Astrocyte of the cerebellum (primary cell): ENCODE data around the gene SIRT5.
A peak's percentile ranks its signal among the peaks of the same experiment; 100 is the strongest.

Source experiments
- DNase-seq: peaks from one replicate; pipeline ENCODE4 v3.0.0-alpha.2; 2011; ENCODE audit warnings: low read depth
- H3K4me3 ChIP-seq: 2 replicates; pipeline ENCODE4 v1.5.1; 2011; ENCODE audit warnings: mild to moderate bottlenecking, low read depth, low read length, moderate library complexity
- in situ Hi-C: cut with HindIII; loops from 2 replicates; pipeline ENCODE4 v1.10.0; 2017; ENCODE audit warnings: low sequenced_read_pairs
- TF ChIP-seq, protein P1 (sequence below): IDR thresholded peaks from 2 replicates; pipeline ENCODE4 v1.5.1; 2012; ENCODE audit warnings: low read length, low read depth, moderate library complexity, mild to moderate bottlenecking; ENCODE audit errors: missing control alignments

The SIRT5 gene

DNA sequence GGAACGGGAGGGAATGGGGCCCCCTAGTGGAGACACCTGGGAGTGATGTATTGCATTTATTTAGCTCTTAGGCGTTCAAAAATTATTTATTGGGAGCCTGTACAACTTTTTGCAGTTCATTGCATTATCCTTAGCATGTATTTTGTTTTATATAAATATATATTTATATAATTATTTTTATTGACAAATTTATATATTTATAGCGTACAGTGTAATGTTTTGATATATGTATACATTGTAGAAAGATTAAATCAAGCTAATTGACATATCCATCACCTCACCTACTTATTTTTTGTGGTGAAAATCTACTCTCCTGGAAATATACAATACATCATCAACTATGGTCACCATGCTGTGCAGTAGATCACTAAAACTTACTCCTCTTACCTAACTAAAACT lies 975 bp downstream of the SIRT5 start:
- in situ Hi-C loops: no loop called here
- DNase-seq: no peak
- peak overlapping the region; percentile 85 for H3K4me3 ChIP-seq
- TF ChIP-seq, protein P1, sequence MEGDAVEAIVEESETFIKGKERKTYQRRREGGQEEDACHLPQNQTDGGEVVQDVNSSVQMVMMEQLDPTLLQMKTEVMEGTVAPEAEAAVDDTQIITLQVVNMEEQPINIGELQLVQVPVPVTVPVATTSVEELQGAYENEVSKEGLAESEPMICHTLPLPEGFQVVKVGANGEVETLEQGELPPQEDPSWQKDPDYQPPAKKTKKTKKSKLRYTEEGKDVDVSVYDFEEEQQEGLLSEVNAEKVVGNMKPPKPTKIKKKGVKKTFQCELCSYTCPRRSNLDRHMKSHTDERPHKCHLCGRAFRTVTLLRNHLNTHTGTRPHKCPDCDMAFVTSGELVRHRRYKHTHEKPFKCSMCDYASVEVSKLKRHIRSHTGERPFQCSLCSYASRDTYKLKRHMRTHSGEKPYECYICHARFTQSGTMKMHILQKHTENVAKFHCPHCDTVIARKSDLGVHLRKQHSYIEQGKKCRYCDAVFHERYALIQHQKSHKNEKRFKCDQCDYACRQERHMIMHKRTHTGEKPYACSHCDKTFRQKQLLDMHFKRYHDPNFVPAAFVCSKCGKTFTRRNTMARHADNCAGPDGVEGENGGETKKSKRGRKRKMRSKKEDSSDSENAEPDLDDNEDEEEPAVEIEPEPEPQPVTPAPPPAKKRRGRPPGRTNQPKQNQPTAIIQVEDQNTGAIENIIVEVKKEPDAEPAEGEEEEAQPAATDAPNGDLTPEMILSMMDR: peak; percentile 74

DNA sequence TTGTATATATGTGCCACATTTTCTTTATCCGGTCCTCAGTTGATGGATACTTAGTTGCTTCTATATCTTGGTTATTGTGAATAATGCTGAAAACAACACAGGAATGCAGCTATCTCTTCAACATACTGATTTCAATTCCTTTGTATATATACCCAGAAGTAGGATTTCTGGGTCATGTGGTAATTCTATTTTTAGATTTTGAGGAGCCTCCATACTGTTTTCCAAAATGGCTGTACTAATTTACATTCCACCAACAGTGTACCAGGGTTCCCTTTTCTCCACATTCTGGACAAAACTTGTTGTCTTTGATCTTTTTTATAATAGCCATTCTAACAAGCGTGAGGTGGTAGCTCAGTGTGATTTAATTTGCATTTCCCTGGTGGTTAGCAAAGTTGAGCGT lies 1.6 kb downstream of the SIRT5 start:
- no peak for DNase-seq
- TF ChIP-seq, protein P1: no peak
- in situ Hi-C loops: no loop called here

DNA sequence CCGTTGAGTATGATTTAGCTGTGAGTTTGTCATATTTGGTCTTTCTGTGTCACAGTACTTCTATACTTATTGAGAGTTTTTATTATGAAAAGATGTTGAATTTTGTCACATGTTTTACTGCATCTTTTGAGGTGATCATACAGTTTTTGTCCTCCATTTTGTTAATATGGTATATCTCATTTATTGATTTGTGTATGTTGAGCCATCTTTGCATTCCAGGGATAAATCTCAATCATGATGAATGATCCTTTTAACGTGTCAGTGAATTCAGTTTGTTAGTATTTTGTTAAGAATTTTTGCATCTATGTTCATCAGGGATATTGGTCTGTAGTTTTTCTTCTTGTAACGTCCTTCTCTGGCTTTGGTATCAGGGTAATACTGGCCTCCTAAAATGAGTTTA lies 3.5 kb downstream of the SIRT5 start:
- no peak overlapping the region for H3K4me3 ChIP-seq
- TF ChIP-seq, protein P1: no peak
- in situ Hi-C loops: no loop called here
- no peak for DNase-seq

More for the DNA sequence above, 1.6 kb downstream of the SIRT5 start:
- H3K4me3 ChIP-seq: no peak overlapping the region

DNA sequence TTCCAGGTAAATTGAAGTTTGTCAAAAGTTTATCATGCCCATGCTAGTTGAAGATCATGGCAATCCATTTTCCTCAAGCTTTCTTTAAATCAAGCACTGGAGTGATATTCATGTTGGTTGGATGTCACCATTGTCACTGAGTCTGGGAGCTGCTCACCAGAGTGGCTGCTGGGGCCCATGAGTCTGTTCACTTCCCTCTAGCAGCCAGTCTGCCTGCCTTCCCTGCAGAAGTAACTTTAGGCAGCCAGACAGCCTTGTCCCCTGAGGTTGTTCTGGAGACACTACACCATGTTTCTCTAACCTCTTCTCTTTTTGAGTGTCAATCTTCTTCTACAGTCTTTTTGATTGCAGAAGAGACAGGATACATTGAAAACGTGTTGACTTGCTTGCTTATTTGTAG lies 5.5 kb downstream of the SIRT5 start:
- in situ Hi-C loops: no loop called here

DNA sequence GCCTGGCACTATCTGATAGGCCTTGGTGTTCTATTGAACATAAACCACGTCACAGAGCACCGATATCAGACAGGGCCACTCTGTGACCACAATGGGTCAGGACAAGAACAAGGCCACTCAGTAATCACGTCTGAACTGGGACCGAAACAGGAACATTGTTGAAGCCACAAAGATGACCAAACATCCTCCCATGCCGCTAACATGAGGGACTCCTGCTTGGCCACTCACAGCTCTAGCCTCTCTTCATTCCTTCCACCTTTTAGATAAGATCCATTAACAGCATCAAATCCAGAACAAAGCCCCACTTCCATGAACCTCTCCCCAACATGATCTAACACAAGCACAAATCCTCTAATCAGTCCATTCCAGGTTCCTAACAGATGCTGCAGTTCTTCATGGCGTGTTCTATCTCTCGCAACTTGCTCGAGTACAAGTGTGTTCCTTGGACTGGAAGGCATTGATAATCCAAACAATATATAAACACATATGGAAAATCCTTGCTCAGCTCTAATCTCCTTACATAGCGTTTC lies 7.4 kb downstream of the SIRT5 start:
- in situ Hi-C loops: no loop called here
- TF ChIP-seq, protein P1: no peak
- DNase-seq: no peak
- no peak overlapping the region for H3K4me3 ChIP-seq

More for the DNA sequence above, 5.5 kb downstream of the SIRT5 start:
- no peak overlapping the region for H3K4me3 ChIP-seq
- no peak for DNase-seq
- TF ChIP-seq, protein P1: no peak

DNA sequence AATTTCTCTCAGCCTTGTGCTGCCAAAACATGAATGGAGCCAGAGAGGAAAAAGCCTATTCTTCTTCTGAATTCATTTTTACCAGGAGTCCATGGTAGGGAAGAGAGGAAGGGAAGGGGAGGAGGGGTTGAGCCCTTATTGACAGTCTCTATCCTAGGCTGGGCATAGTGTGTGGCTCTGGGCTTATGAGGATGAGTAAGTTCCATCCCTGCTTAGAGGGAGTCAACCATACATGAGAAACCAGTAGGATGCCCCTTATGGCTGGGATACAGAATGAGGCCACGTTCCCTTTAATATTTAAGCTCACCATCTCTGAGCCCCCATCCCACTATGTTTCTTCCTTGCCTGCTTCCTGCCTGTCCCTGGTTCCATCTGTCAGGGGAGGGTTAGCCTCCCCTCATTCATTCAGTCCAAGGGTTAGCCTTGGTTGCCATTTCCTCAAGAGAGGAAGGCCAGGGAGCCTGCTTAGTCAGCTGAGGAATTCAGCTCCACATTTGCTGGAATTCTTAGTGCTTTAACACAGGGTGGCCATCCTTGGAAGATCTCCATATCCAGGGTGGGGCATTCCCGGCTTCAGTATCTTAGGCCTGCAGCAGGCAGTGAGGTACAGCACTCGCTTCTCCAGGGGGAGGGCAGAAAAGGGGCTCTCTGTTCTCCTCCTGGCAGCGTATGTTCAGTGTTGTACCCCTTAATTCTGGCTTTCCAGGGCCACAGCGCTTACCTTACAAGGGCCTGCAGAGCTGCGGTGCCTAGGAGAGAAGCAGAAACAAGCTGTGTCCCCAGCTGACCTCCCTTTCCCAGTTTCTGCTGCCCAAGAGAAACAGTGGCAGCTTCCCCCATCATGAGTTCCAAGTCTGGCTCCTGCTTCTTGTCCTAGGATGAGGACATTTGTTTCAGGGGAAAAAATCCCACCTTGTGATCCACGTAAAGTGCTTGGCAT lies 12.5 kb downstream of the SIRT5 start:
- DNase-seq: no peak
- no peak overlapping the region for H3K4me3 ChIP-seq
- TF ChIP-seq, protein P1: no peak
- in situ Hi-C loops: no loop called here
